ENCODE results near the gene DYDC2. TPM values are rescaled to one million over a fixed set of nuclear protein-coding genes. Genes with fewer than 3 reads are reported as not detected.

The DYDC2 gene
- total RNA-seq, 4 donors from 2014 or later: not detected

DNA sequence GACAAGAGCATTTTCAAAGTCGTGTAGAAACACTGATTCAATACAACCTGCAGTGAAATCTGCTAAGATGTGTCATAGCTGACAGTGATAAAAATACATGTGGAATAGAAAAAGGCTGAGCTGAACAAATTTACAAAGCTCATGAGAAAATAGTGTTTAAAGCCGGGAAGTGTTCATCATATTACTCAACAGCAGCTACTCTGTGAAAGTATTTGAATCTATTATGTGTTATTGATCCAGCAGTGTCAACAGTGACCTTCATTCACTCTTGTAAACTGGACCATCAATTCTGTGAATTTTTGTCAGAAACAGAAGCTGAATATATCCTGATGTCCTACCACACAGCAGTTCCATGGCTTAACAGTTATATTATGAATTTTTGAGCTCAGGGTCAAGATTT lies 11.7 kb upstream of the DYDC2 start:
- H3K4me1 ChIP-seq: no peaks in the 10 kb centered on the region
- intact Hi-C loops (cut with DNase I; ENCODE audit: low total_unique reads): no loop called here
- no peaks in the 10 kb centered on the region for H3K9me3 ChIP-seq
- in situ Hi-C loops (cut with MboI; ENCODE audit: low sequenced_read_pairs in 4 of 4): no loop called here
- H3K27ac ChIP-seq: no peak overlapping the region
- DNase-seq (no peak), ATAC-seq (no peak)
- no peaks in the 10 kb centered on the region for H3K36me3 ChIP-seq
- TF ChIP-seq, protein P1, sequence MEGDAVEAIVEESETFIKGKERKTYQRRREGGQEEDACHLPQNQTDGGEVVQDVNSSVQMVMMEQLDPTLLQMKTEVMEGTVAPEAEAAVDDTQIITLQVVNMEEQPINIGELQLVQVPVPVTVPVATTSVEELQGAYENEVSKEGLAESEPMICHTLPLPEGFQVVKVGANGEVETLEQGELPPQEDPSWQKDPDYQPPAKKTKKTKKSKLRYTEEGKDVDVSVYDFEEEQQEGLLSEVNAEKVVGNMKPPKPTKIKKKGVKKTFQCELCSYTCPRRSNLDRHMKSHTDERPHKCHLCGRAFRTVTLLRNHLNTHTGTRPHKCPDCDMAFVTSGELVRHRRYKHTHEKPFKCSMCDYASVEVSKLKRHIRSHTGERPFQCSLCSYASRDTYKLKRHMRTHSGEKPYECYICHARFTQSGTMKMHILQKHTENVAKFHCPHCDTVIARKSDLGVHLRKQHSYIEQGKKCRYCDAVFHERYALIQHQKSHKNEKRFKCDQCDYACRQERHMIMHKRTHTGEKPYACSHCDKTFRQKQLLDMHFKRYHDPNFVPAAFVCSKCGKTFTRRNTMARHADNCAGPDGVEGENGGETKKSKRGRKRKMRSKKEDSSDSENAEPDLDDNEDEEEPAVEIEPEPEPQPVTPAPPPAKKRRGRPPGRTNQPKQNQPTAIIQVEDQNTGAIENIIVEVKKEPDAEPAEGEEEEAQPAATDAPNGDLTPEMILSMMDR (IDR thresholded peaks at IDR 0.05 in 4 of 5, conservative IDR thresholded peaks at IDR 0.05 in 1 of 5): no peak
- no peak for TF ChIP-seq POLR2A (IDR thresholded peaks at IDR 0.05)
- H3K4me3 ChIP-seq: no peak overlapping the region
- H3K27me3 ChIP-seq: no peaks in the 10 kb centered on the region

DNA sequence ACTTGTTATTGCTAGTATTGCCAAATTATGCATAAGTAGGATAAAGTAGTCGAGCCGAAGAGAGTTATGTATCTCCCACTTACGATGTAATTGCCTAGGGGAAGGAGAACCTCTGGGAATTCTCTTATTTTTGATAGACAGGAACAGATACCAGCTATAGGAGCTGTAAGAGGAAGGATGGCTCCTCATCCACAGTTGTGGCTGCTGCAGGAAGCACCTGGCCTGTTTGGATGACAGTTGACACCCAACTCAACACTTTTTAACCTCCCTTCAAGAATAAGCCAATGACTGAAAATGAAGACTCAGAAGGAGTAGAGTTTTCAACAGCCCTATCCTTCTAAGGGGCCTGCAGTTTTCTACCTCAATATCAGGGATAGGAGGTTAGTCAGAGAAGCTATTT lies 6.3 kb upstream of the DYDC2 start:
- no peak overlapping the region for H3K4me3 ChIP-seq
- intact Hi-C loops (cut with DNase I; ENCODE audit: low total_unique reads) (no loop called here), in situ Hi-C loops (cut with MboI; ENCODE audit: low sequenced_read_pairs in 4 of 4) (no loop called here)
- no peak overlapping the region for H3K27ac ChIP-seq
- no peaks in the 10 kb centered on the region for H3K36me3 ChIP-seq
- no peak for TF ChIP-seq POLR2A (IDR thresholded peaks at IDR 0.05)
- TF ChIP-seq, protein P1 (IDR thresholded peaks at IDR 0.05 in 4 of 5, conservative IDR thresholded peaks at IDR 0.05 in 1 of 5): no peak
- H3K4me1 ChIP-seq: no peaks in the 10 kb centered on the region
- no peak for ATAC-seq
- DNase-seq: no peak
- H3K27me3 ChIP-seq: peaks cover 0 to 6% (median 0%) of the 10 kb centered on the region in 3 donors
- H3K9me3 ChIP-seq: no peaks in the 10 kb centered on the region

DNA sequence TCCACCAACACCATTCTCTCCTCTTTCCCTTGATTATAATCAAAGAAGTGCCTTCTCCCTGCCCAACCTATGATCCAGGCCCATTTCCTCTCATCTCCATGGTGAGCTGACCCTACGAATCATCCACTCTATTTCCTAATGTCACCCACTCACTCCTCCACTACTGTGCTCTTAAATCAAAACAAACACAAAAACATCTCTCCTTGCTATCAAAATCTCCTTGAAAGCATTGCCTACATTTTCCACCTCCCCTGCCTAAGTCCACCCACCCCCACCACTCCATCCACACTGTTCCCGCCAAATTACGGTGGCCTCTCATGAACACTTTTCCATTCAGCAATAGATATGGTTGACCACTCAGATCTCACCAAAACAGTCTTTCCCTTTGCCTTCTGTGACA lies 5.4 kb upstream of the DYDC2 start:
- peaks cover 2 to 10% (median 4%) of the 10 kb centered on the region in 3 donors for H3K27me3 ChIP-seq
- no peaks in the 10 kb centered on the region for H3K36me3 ChIP-seq
- no peak overlapping the region for H3K4me3 ChIP-seq
- in situ Hi-C loops (cut with MboI; ENCODE audit: low sequenced_read_pairs in 4 of 4) (no loop called here), intact Hi-C loops (cut with DNase I; ENCODE audit: low total_unique reads) (no loop called here)
- H3K4me1 ChIP-seq: no peaks in the 10 kb centered on the region
- no peaks in the 10 kb centered on the region for H3K9me3 ChIP-seq
- no peak for ATAC-seq
- no peak overlapping the region for H3K27ac ChIP-seq
- TF ChIP-seq, protein P1 (IDR thresholded peaks at IDR 0.05 in 4 of 5, conservative IDR thresholded peaks at IDR 0.05 in 1 of 5): no peak
- no peak for TF ChIP-seq POLR2A (IDR thresholded peaks at IDR 0.05)
- no peak for DNase-seq

DNA sequence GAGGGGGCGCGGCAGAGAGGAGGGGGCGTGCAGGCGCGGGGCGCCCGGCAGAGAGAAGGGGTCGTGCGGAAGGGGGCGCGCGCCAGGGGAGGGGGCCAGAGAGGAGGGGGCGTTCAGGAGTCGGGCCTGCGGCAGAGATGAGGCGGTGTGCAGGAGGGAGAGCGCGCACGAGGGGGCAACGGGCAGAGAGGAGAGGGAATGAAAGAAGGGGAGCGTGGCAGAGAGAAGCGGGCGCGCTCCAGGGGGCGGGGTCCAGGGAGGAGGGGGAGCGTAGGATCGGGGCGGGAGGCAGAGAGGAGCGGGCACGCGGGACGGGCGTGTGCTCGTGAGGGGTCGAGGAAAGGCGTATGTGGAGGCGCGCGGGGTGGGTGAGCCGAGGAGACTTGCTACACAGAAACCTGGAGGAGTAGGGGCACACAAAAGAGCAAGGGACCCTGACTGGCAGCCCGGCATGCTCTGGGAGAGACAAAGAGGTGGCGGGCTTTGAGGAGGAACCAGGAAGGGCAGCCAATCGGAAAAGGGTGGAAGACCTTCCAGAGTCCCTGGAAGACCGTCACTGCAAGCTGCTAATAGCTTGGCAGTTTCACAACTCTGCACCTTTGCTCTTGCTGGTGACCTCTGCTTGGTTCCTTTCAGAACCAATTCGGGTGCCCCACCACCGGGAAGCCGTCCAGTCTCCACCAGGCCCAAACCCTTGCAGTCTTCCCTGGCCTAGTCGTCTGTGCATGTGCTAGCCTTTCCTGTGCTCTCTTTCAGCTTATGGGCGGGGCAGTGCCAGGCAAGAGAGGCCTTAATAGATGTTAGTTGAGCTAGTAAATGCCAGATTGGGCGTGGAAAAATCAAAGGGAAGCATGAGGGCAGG lies 639 bp downstream of the DYDC2 start:
- no peak for TF ChIP-seq POLR2A (IDR thresholded peaks at IDR 0.05)
- TF ChIP-seq, protein P1 (IDR thresholded peaks at IDR 0.05 in 4 of 5, conservative IDR thresholded peaks at IDR 0.05 in 1 of 5): no peak
- in situ Hi-C loops (cut with MboI; ENCODE audit: low sequenced_read_pairs in 4 of 4) (no loop called here), intact Hi-C loops (cut with DNase I; ENCODE audit: low total_unique reads) (no loop called here)
- no peaks in the 10 kb centered on the region for H3K36me3 ChIP-seq
- ATAC-seq: no peak
- H3K27me3 ChIP-seq: peaks cover 11 to 23% (median 16%) of the 10 kb centered on the region in 3 donors
- no peaks in the 10 kb centered on the region for H3K4me1 ChIP-seq
- H3K27ac ChIP-seq: no peak overlapping the region
- DNase-seq: no peak
- H3K9me3 ChIP-seq: no peaks in the 10 kb centered on the region
- peak overlapping the region; percentile 33 to 45 (median 42) for H3K4me3 ChIP-seq

Measured in gastrocnemius medialis (tissue), 4 donors.